ENCODE measurements around the gene LCP2. TPM values are rescaled to one million over a fixed set of nuclear protein-coding genes. Genes with fewer than 3 reads are reported as not detected.

LCP2 gene
- total RNA-seq, 1 experiment from 2014 or later = 0.72 TPM

DNA sequence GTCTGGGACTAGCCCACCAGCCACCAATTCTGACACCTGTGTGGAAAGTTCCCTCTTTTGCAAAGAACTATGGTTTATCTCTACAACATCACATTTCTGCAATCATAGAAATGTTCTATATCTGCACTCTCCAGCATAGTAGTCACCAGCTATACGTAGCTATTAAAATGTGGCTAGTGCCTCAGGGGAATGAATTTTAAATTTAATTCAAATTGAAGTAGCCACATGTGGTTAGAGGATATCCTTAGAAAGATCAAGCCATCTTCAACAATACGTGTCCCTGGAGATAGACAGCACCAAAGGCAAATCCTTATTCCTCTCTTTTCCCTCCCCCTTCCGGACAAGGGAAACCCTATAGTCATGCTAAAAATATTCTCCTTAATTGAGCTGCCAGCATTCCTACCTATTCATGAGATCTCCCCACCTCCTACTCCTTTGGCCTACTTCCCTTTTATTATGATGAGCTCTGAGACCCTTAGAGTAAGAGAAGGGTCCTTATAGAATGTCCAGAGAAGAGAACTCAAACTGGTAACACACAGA is 11.1 kb downstream of the LCP2 start (continued):
- TF ChIP-seq, protein P1, sequence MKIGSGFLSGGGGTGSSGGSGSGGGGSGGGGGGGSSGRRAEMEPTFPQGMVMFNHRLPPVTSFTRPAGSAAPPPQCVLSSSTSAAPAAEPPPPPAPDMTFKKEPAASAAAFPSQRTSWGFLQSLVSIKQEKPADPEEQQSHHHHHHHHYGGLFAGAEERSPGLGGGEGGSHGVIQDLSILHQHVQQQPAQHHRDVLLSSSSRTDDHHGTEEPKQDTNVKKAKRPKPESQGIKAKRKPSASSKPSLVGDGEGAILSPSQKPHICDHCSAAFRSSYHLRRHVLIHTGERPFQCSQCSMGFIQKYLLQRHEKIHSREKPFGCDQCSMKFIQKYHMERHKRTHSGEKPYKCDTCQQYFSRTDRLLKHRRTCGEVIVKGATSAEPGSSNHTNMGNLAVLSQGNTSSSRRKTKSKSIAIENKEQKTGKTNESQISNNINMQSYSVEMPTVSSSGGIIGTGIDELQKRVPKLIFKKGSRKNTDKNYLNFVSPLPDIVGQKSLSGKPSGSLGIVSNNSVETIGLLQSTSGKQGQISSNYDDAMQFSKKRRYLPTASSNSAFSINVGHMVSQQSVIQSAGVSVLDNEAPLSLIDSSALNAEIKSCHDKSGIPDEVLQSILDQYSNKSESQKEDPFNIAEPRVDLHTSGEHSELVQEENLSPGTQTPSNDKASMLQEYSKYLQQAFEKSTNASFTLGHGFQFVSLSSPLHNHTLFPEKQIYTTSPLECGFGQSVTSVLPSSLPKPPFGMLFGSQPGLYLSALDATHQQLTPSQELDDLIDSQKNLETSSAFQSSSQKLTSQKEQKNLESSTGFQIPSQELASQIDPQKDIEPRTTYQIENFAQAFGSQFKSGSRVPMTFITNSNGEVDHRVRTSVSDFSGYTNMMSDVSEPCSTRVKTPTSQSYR (CRISPR knock-in tag; IDR thresholded peaks at IDR 0.05) = no peak
- TF ChIP-seq ELF4 (CRISPR knock-in tag; IDR thresholded peaks at IDR 0.05; ENCODE audit: low read depth) (no peak), ESRRA (CRISPR knock-in tag; IDR thresholded peaks at IDR 0.05; ENCODE audit: borderline replicate concordance) (no peak)

DNA sequence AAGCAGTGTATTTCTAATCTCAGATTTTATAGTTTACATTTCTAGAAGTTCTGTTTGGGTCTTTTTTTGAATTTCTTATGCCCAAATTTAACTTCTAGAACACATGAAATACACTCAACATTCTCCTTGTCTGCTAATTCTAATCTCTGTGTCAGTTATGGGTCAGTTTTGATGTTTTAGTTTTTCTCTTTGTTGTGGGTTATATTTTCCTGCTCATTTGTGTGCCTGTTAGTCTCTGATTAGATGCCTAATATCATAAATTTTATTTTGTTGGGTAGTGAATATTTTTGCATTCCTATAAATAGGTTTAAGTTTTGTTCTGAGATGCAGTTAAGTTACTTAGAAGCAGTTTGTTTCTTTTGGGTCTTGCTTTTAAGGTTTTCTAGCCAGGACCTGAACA is 12.4 kb downstream of the LCP2 start:
- Mint-ChIP-seq H3K4me1 (peaks cover 40% of the 10 kb centered on the region), H3K9me3 (peaks cover 52% of the 10 kb centered on the region), H3K36me3 (peaks cover 40% of the 10 kb centered on the region), H3K27ac (no peak overlapping the region), H3K27me3 (ENCODE audit: low read depth) (peaks cover 18% of the 10 kb centered on the region), H3K4me3 (no peak overlapping the region)
- CTCF ChIA-PET = no interaction called here
- TF ChIP-seq, protein P2, sequence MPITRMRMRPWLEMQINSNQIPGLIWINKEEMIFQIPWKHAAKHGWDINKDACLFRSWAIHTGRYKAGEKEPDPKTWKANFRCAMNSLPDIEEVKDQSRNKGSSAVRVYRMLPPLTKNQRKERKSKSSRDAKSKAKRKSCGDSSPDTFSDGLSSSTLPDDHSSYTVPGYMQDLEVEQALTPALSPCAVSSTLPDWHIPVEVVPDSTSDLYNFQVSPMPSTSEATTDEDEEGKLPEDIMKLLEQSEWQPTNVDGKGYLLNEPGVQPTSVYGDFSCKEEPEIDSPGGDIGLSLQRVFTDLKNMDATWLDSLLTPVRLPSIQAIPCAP (CRISPR knock-in tag; IDR thresholded peaks at IDR 0.05) = no peak
- TF ChIP-seq FOXJ3 (CRISPR knock-in tag; IDR thresholded peaks at IDR 0.05; ENCODE audit: borderline replicate concordance) = no peak
- TF ChIP-seq ZBTB21 (CRISPR knock-in tag; IDR thresholded peaks at IDR 0.05; ENCODE audit: borderline replicate concordance) = no peak
- TF ChIP-seq, protein P3, sequence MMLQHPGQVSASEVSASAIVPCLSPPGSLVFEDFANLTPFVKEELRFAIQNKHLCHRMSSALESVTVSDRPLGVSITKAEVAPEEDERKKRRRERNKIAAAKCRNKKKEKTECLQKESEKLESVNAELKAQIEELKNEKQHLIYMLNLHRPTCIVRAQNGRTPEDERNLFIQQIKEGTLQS (CRISPR knock-in tag; conservative IDR thresholded peaks at IDR 0.05) = no peak
- no peak for TF ChIP-seq ZNF423 (CRISPR knock-in tag; IDR thresholded peaks at IDR 0.05)
- TF ChIP-seq, protein P4, sequence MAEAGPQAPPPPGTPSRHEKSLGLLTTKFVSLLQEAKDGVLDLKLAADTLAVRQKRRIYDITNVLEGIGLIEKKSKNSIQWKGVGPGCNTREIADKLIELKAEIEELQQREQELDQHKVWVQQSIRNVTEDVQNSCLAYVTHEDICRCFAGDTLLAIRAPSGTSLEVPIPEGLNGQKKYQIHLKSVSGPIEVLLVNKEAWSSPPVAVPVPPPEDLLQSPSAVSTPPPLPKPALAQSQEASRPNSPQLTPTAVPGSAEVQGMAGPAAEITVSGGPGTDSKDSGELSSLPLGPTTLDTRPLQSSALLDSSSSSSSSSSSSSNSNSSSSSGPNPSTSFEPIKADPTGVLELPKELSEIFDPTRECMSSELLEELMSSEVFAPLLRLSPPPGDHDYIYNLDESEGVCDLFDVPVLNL (CRISPR knock-in tag; IDR thresholded peaks at IDR 0.05; ENCODE audit: borderline replicate concordance, low read depth) = no peak
- no peak for TF ChIP-seq ZNF263 (CRISPR knock-in tag; IDR thresholded peaks at IDR 0.05; ENCODE audit: low read depth)
- TF ChIP-seq EMX1 (CRISPR knock-in tag; IDR thresholded peaks at IDR 0.05) = no peak
- TF ChIP-seq, protein P5, sequence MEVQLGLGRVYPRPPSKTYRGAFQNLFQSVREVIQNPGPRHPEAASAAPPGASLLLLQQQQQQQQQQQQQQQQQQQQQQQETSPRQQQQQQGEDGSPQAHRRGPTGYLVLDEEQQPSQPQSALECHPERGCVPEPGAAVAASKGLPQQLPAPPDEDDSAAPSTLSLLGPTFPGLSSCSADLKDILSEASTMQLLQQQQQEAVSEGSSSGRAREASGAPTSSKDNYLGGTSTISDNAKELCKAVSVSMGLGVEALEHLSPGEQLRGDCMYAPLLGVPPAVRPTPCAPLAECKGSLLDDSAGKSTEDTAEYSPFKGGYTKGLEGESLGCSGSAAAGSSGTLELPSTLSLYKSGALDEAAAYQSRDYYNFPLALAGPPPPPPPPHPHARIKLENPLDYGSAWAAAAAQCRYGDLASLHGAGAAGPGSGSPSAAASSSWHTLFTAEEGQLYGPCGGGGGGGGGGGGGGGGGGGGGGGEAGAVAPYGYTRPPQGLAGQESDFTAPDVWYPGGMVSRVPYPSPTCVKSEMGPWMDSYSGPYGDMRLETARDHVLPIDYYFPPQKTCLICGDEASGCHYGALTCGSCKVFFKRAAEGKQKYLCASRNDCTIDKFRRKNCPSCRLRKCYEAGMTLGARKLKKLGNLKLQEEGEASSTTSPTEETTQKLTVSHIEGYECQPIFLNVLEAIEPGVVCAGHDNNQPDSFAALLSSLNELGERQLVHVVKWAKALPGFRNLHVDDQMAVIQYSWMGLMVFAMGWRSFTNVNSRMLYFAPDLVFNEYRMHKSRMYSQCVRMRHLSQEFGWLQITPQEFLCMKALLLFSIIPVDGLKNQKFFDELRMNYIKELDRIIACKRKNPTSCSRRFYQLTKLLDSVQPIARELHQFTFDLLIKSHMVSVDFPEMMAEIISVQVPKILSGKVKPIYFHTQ (CRISPR knock-in tag; IDR thresholded peaks at IDR 0.05) = no peak
- no peak for TF ChIP-seq PRRX2 (CRISPR knock-in tag; IDR thresholded peaks at IDR 0.05)
- no peak for TF ChIP-seq SMAD4 (CRISPR knock-in tag; IDR thresholded peaks at IDR 0.05)
- no peak for TF ChIP-seq NR2C2 (CRISPR knock-in tag; IDR thresholded peaks at IDR 0.05)
- TF ChIP-seq, protein P6, sequence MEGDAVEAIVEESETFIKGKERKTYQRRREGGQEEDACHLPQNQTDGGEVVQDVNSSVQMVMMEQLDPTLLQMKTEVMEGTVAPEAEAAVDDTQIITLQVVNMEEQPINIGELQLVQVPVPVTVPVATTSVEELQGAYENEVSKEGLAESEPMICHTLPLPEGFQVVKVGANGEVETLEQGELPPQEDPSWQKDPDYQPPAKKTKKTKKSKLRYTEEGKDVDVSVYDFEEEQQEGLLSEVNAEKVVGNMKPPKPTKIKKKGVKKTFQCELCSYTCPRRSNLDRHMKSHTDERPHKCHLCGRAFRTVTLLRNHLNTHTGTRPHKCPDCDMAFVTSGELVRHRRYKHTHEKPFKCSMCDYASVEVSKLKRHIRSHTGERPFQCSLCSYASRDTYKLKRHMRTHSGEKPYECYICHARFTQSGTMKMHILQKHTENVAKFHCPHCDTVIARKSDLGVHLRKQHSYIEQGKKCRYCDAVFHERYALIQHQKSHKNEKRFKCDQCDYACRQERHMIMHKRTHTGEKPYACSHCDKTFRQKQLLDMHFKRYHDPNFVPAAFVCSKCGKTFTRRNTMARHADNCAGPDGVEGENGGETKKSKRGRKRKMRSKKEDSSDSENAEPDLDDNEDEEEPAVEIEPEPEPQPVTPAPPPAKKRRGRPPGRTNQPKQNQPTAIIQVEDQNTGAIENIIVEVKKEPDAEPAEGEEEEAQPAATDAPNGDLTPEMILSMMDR (IDR thresholded peaks at IDR 0.05) = no peak
- TF ChIP-seq, protein P7, sequence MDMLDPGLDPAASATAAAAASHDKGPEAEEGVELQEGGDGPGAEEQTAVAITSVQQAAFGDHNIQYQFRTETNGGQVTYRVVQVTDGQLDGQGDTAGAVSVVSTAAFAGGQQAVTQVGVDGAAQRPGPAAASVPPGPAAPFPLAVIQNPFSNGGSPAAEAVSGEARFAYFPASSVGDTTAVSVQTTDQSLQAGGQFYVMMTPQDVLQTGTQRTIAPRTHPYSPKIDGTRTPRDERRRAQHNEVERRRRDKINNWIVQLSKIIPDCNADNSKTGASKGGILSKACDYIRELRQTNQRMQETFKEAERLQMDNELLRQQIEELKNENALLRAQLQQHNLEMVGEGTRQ (CRISPR knock-in tag; IDR thresholded peaks at IDR 0.05) = no peak
- no peak for TF ChIP-seq ETV6 (CRISPR knock-in tag; IDR thresholded peaks at IDR 0.05)
- TF ChIP-seq CREB1 (CRISPR knock-in tag; IDR thresholded peaks at IDR 0.05) = no peak
- no peak for TF ChIP-seq SP1 (CRISPR knock-in tag; conservative IDR thresholded peaks at IDR 0.05)
- no peak for TF ChIP-seq HMGA2 (CRISPR knock-in tag; IDR thresholded peaks at IDR 0.05)
- no peak for TF ChIP-seq ZNF317 (CRISPR knock-in tag; IDR thresholded peaks at IDR 0.05; ENCODE audit: borderline replicate concordance, low read depth)
- TF ChIP-seq RORB (CRISPR knock-in tag; IDR thresholded peaks at IDR 0.05) = no peak
- DNase-seq (ENCODE audit: low spot score) = no peak
- POLR2A ChIA-PET = no interaction called here
- ATAC-seq = no peak

Data from WTC11 (cell line).